NCI-H524 (cell line): ENCODE data around the gene PDPK1.
"Not testable (repeated sequence)": the region's sequence is repeated elsewhere in the genome, so short reads cannot be mapped to it uniquely, and the experiment has no call there.

Experiments used
- DNase-seq, 2 experiments: peaks; one replicate each; lab custom pipeline; 2025; lab: John Stamatoyannopoulos, UW

Gene PDPK1

GRCh38 chr16:2540912-2541311, 3.1 kb downstream of the PDPK1 start:
- DNase-seq, result not testable (repeated sequence)

GRCh38 chr16:2541409-2541808, 3.6 kb downstream of the PDPK1 start:
- DNase-seq, result not testable (repeated sequence)

GRCh38 chr16:2543771-2544170, 6.0 kb downstream of the PDPK1 start:
- not testable (repeated sequence) for DNase-seq

- DNase-seq, result not testable (repeated sequence)
These were observed 12.6 kb downstream of the PDPK1 start for GRCh38 chr16:2550283-2550878.

- not testable (repeated sequence) for DNase-seq
These were observed 13.6 kb downstream of the PDPK1 start for GRCh38 chr16:2551420-2551889.

- not testable (repeated sequence) for DNase-seq
These were observed 17.0 kb downstream of the PDPK1 start for GRCh38 chr16:2554709-2555425.

GRCh38 chr16:2557150-2557549, 19.3 kb downstream of the PDPK1 start:
- DNase-seq, result not testable (repeated sequence)

GRCh38 chr16:2560131-2560797, 22.4 kb downstream of the PDPK1 start:
- DNase-seq, result not testable (repeated sequence)

GRCh38 chr16:2560798-2561133, 22.9 kb downstream of the PDPK1 start:
- DNase-seq, result not testable (repeated sequence)

GRCh38 chr16:2567506-2567905, 29.7 kb downstream of the PDPK1 start:
- DNase-seq, result not testable (repeated sequence)

- not testable (repeated sequence) for DNase-seq
These were observed 30.8 kb downstream of the PDPK1 start for GRCh38 chr16:2568573-2568972.

- not testable (repeated sequence) for DNase-seq
These were observed 34.9 kb downstream of the PDPK1 start for GRCh38 chr16:2572704-2573103.

GRCh38 chr16:2575839-2576238, 38.0 kb downstream of the PDPK1 start:
- not testable (repeated sequence) for DNase-seq

- not testable (repeated sequence) for DNase-seq
These were observed 39.2 kb downstream of the PDPK1 start for GRCh38 chr16:2577044-2577443.

- DNase-seq, result not testable (repeated sequence)
These were observed 41.1 kb downstream of the PDPK1 start for GRCh38 chr16:2578905-2579304.

GRCh38 chr16:2580143-2580542, 42.3 kb downstream of the PDPK1 start:
- DNase-seq, result not testable (repeated sequence)

- DNase-seq, result not testable (repeated sequence)
These were observed 43.0 kb downstream of the PDPK1 start for GRCh38 chr16:2580818-2581217.

- DNase-seq, result no peak
These were observed 47.2 kb downstream of the PDPK1 start for GRCh38 chr16:2584729-2585650.

- no peak for DNase-seq
These were observed 47.8 kb downstream of the PDPK1 start for GRCh38 chr16:2585651-2586081.

GRCh38 chr16:2586241-2586640, 48.4 kb downstream of the PDPK1 start:
- DNase-seq, result no peak

GRCh38 chr16:2586901-2587480, 49.2 kb downstream of the PDPK1 start:
- no peak for DNase-seq
